Stimulated activated CD4-positive, alpha-beta T cell treated with anti-CD3 and anti-CD28 coated beads, Interleukin-4, amount 100 ng/mL, for 24 hours (primary cell): Measurements from ENCODE around the gene CD52.

Source experiments
- DNase-seq: peaks from one replicate; pipeline ENCODE4 v3.0.0-alpha.2; 2020

The CD52 gene

GRCh38 chr1:26317612-26318337 lies at the start of gene CD52:
CD52 (plus strand) TSS chr1:26317958; CDS start chr1:26318018, 60 bp downstream.
- DNase-seq = peak; percentile 79

GRCh38 chr1:26268290-26269197 lies 49.2 kb upstream of the CD52 start:
- DNase-seq = no peak

GRCh38 chr1:26269198-26269550 lies 48.6 kb upstream of the CD52 start:
- DNase-seq = no peak

GRCh38 chr1:26274801-26275425 lies 42.8 kb upstream of the CD52 start:
- no peak for DNase-seq

GRCh38 chr1:26275580-26276431 lies 42.0 kb upstream of the CD52 start:
- DNase-seq = peak; percentile 82

GRCh38 chr1:26276432-26276838 lies 41.3 kb upstream of the CD52 start:
- no peak for DNase-seq

- no peak for DNase-seq
Measured at GRCh38 chr1:26277261-26277661, 40.5 kb upstream of the CD52 start.

- no peak for DNase-seq
Measured at GRCh38 chr1:26277719-26278118, 40.0 kb upstream of the CD52 start.

GRCh38 chr1:26278303-26278702 lies 39.5 kb upstream of the CD52 start:
- DNase-seq = no peak

- peak; percentile 68 for DNase-seq
Measured at GRCh38 chr1:26278724-26279455, 38.9 kb upstream of the CD52 start.

- peak; percentile 82 for DNase-seq
Measured at GRCh38 chr1:26279456-26280332, 38.1 kb upstream of the CD52 start, which contains the start of gene SH3BGRL3. SH3BGRL3 (plus strand) TSS chr1:26280086; CDS start chr1:26280156, 70 bp downstream.

GRCh38 chr1:26280333-26281042 lies 37.3 kb upstream of the CD52 start:
- DNase-seq = peak; percentile 19

GRCh38 chr1:26281091-26281958 lies 36.4 kb upstream of the CD52 start:
- no peak for DNase-seq

- DNase-seq = no peak
Measured at GRCh38 chr1:26281971-26282370, 35.8 kb upstream of the CD52 start.

- no peak for DNase-seq
Measured at GRCh38 chr1:26282401-26282918, 35.3 kb upstream of the CD52 start.

GRCh38 chr1:26283279-26283853 lies 34.4 kb upstream of the CD52 start:
- DNase-seq = no peak

- no peak for DNase-seq
Measured at GRCh38 chr1:26283871-26284596, 33.7 kb upstream of the CD52 start.
